Adipocyte (in vitro differentiated cells): Measurements from ENCODE around the gene PRAME.

Experiments used
- DNase-seq: peaks from one replicate; pipeline ENCODE4 v3.0.0-alpha.2; 2015; ENCODE audit warnings: low read depth
- H3K27me3 ChIP-seq: replicated peaks from 2 replicates; pipeline ENCODE4 v1.7.0; 2013; ENCODE audit warnings: mild to moderate bottlenecking, low read length, moderate library complexity; ENCODE audit not compliant: control insufficient read depth, insufficient read depth
- H3K36me3 ChIP-seq: 2 replicates; pipeline ENCODE4 v1.7.0; 2013; ENCODE audit warnings: low read length, mild to moderate bottlenecking, moderate library complexity; ENCODE audit not compliant: control insufficient read depth, insufficient read depth, severe bottlenecking
- H3K4me1 ChIP-seq: 2 replicates; pipeline ENCODE4 v1.7.0; 2013; ENCODE audit warnings: mild to moderate bottlenecking, low read length, moderate library complexity; ENCODE audit not compliant: control insufficient read depth, insufficient read depth
- H3K4me3 ChIP-seq: 2 replicates; pipeline ENCODE4 v1.7.0; 2013; ENCODE audit warnings: mild to moderate bottlenecking, low read length, moderate library complexity
- H3K9ac ChIP-seq: 2 replicates; pipeline ENCODE4 v1.7.0; 2013; ENCODE audit warnings: mild to moderate bottlenecking, low read length, moderate library complexity
- H3K9me3 ChIP-seq: 2 replicates; pipeline ENCODE4 v1.7.0; 2013; ENCODE audit warnings: mild to moderate bottlenecking, low read length, moderate library complexity; ENCODE audit not compliant: control insufficient read depth

PRAME gene

GRCh38 chr22:22576989-22577427, 17.9 kb upstream of the PRAME start:
- no peaks in the 10 kb centered on the region for H3K9me3 ChIP-seq
- no peak for DNase-seq
- H3K27me3 ChIP-seq = peaks cover 34% of the 10 kb centered on the region

GRCh38 chr22:22576244-22576988, 17.4 kb upstream of the PRAME start:
- no peaks in the 10 kb centered on the region for H3K36me3 ChIP-seq
- DNase-seq = peak; percentile 61
- H3K9ac ChIP-seq = no peak overlapping the region
- H3K9me3 ChIP-seq = no peaks in the 10 kb centered on the region
- H3K4me1 ChIP-seq = peaks cover 9% of the 10 kb centered on the region
- H3K4me3 ChIP-seq = no peak overlapping the region
- peaks cover 38% of the 10 kb centered on the region for H3K27me3 ChIP-seq

More at GRCh38 chr22:22576989-22577427, 17.9 kb upstream of the PRAME start:
- Histone ChIP-seq H3K9ac (no peak overlapping the region), H3K4me1 (peaks cover 9% of the 10 kb centered on the region), H3K4me3 (no peak overlapping the region), H3K36me3 (no peaks in the 10 kb centered on the region)

GRCh38 chr22:22574361-22574760, 15.3 kb upstream of the PRAME start:
- no peak overlapping the region for H3K4me3 ChIP-seq
- no peak overlapping the region for H3K9ac ChIP-seq
- no peaks in the 10 kb centered on the region for H3K9me3 ChIP-seq
- peaks cover 7% of the 10 kb centered on the region for H3K4me1 ChIP-seq
- H3K36me3 ChIP-seq = no peaks in the 10 kb centered on the region
- no peak for DNase-seq
- H3K27me3 ChIP-seq = peaks cover 55% of the 10 kb centered on the region

GRCh38 chr22:22573047-22573889, 14.2 kb upstream of the PRAME start:
- H3K9me3 ChIP-seq = no peaks in the 10 kb centered on the region
- no peaks in the 10 kb centered on the region for H3K4me1 ChIP-seq
- no peaks in the 10 kb centered on the region for H3K36me3 ChIP-seq
- H3K9ac ChIP-seq = no peak overlapping the region
- H3K4me3 ChIP-seq = no peak overlapping the region
- H3K27me3 ChIP-seq = peaks cover 65% of the 10 kb centered on the region
- DNase-seq = no peak

- H3K4me1 ChIP-seq = no peaks in the 10 kb centered on the region
- DNase-seq = no peak
- no peak overlapping the region for H3K4me3 ChIP-seq
- no peaks in the 10 kb centered on the region for H3K9me3 ChIP-seq
- H3K9ac ChIP-seq = no peak overlapping the region
- H3K36me3 ChIP-seq = no peaks in the 10 kb centered on the region
- peaks cover 60% of the 10 kb centered on the region for H3K27me3 ChIP-seq
These were observed 12.8 kb upstream of the PRAME start for GRCh38 chr22:22571862-22572261.

- no peak for DNase-seq
- Histone ChIP-seq H3K4me1 (no peaks in the 10 kb centered on the region), H3K9ac (no peak overlapping the region), H3K4me3 (no peak overlapping the region), H3K27me3 (peaks cover 60% of the 10 kb centered on the region), H3K36me3 (no peaks in the 10 kb centered on the region), H3K9me3 (no peaks in the 10 kb centered on the region)
These were observed 12.4 kb upstream of the PRAME start for GRCh38 chr22:22571429-22571828.

- no peak for DNase-seq
- Histone ChIP-seq H3K4me1 (no peaks in the 10 kb centered on the region), H3K36me3 (no peaks in the 10 kb centered on the region), H3K4me3 (no peak overlapping the region), H3K9me3 (peaks cover 10% of the 10 kb centered on the region), H3K27me3 (peaks cover 62% of the 10 kb centered on the region), H3K9ac (no peak overlapping the region)
These were observed 10.2 kb upstream of the PRAME start for GRCh38 chr22:22569218-22569617.

- H3K36me3 ChIP-seq = no peaks in the 10 kb centered on the region
- no peaks in the 10 kb centered on the region for H3K4me1 ChIP-seq
- H3K27me3 ChIP-seq = peaks cover 36% of the 10 kb centered on the region
- H3K4me3 ChIP-seq = no peak overlapping the region
- peaks cover 10% of the 10 kb centered on the region for H3K9me3 ChIP-seq
- no peak overlapping the region for H3K9ac ChIP-seq
- DNase-seq = peak; percentile 15
These were observed 6.9 kb upstream of the PRAME start for GRCh38 chr22:22565981-22566380.

GRCh38 chr22:22558071-22558971, 744 bp downstream of the PRAME start:
- no peaks in the 10 kb centered on the region for H3K36me3 ChIP-seq
- H3K9me3 ChIP-seq = no peaks in the 10 kb centered on the region
- no peak for DNase-seq
- no peak overlapping the region for H3K4me3 ChIP-seq
- no peaks in the 10 kb centered on the region for H3K4me1 ChIP-seq
- no peak overlapping the region for H3K9ac ChIP-seq
- peaks cover 4% of the 10 kb centered on the region for H3K27me3 ChIP-seq

GRCh38 chr22:22556995-22557925, 1.8 kb downstream of the PRAME start:
- H3K27me3 ChIP-seq = peaks cover 10% of the 10 kb centered on the region
- no peak overlapping the region for H3K9ac ChIP-seq
- DNase-seq = no peak
- no peaks in the 10 kb centered on the region for H3K9me3 ChIP-seq
- H3K36me3 ChIP-seq = no peaks in the 10 kb centered on the region
- H3K4me3 ChIP-seq = no peak overlapping the region
- H3K4me1 ChIP-seq = no peaks in the 10 kb centered on the region
